OCI-LY3 (cell line): ENCODE data around the gene PM20D1.

Experiments
- EZH2phosphoT487 ChIP-seq: fragments of 200-600 bp; shearing (Covaris generic); IDR thresholded peaks from 2 replicates; pipeline ENCODE4 v1.6.1; 2018; ENCODE audit warnings: antibody characterized with exemption, mixed run types, low read depth
- TF ChIP-seq, protein P1 (sequence below): fragments of 200-600, 300-600 bp; sonication (generic); IDR thresholded peaks from 2 replicates; pipeline ENCODE4 v1.5.1; 2014; ENCODE audit warnings: antibody characterized with exemption, low read length, low read depth

DNA sequence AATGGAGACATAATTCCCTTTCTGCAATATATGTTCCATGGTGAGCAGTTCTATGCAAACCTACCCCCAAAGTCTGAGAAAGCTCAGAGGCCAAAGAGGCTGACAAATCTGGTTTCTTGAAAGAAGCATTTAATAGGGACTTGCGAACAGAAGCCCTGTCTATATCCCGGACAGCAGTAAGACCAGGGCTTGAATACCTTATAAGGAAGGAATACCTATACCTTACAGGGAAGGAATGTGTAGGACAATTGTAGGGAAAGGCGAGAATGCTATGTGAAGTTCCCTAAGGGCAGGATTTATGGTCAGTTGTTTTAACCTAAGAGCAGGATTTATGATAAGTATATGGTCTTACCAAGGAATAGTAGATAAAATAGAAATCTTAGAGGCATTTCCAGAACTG is 31.9 kb downstream of the PM20D1 start:
- no peak for TF ChIP-seq EZH2phosphoT487
- TF ChIP-seq, protein P1, sequence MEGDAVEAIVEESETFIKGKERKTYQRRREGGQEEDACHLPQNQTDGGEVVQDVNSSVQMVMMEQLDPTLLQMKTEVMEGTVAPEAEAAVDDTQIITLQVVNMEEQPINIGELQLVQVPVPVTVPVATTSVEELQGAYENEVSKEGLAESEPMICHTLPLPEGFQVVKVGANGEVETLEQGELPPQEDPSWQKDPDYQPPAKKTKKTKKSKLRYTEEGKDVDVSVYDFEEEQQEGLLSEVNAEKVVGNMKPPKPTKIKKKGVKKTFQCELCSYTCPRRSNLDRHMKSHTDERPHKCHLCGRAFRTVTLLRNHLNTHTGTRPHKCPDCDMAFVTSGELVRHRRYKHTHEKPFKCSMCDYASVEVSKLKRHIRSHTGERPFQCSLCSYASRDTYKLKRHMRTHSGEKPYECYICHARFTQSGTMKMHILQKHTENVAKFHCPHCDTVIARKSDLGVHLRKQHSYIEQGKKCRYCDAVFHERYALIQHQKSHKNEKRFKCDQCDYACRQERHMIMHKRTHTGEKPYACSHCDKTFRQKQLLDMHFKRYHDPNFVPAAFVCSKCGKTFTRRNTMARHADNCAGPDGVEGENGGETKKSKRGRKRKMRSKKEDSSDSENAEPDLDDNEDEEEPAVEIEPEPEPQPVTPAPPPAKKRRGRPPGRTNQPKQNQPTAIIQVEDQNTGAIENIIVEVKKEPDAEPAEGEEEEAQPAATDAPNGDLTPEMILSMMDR: no peak
